Pancreas (tissue), 10 donors: ENCODE measurements around the gene MYO9A. TPM values are rescaled to one million over a fixed set of nuclear protein-coding genes. Genes with fewer than 3 reads are reported as not detected.

Experiments used
- ATAC-seq, 4 donors: fragments of 200-7000 bp; cut with Tn5 transposase; one replicate each; pipeline versions ENCODE4 v1.8.0 to v1.9.1; 2020; ENCODE audit warnings: mild to moderate bottlenecking in 4 of 4, moderate library complexity in 4 of 4
- DNase-seq, 6 donors: peaks; one replicate each; pipeline ENCODE4 v3.0.0-alpha.2; 2020
- FAIRE-seq: peaks from 2 replicates; lab custom pipeline; 2012; peaks lifted over from hg19 to GRCh38; lab: Jason Lieb, UNC
- H3K27ac ChIP-seq, 4 donors: fragments of 200-600 bp; sonication (generic); 1 replicate in 3 of 4; 2 replicates in 1 of 4; pipeline versions ENCODE4 v1.5.0 to v1.8.0; 2020
- H3K27me3 ChIP-seq, 4 donors: fragments of 200-600 bp; one replicate each; pipeline ENCODE4 v1.8.0; 2021
- H3K36me3 ChIP-seq, 3 donors: fragments of 200-600 bp; sonication (generic) in 1 of 3; one replicate each; pipeline versions ENCODE4 v1.5.0 to v1.8.0; 2020 to 2021
- H3K4me1 ChIP-seq, 3 donors: fragments of 200-600 bp; one replicate each; pipeline ENCODE4 v1.8.0; 2021
- H3K4me3 ChIP-seq, 4 donors: fragments of 200-600 bp; sonication (generic) in 2 of 4; one replicate each; pipeline versions ENCODE4 v1.5.0 to v1.8.0; 2020 to 2021
- H3K9me3 ChIP-seq, 4 donors: fragments of 200-600 bp; one replicate each; pipeline ENCODE4 v1.8.0; 2021
- WGBS, 2 donors: extraction: QIAGEN DNeasy Blood & Tissue Kit; methylation state at CpG; one replicate each; pipeline ENCODE4 v1.1.7; 2013; 5-methylcytosine and 5-hydroxymethylcytosine counted together
- intact Hi-C, 3 donors: fragments of 100-400 bp; cut with DNase I; formaldehyde crosslinking; loops; one replicate each; pipeline versions ENCODE4 v1.11.1 to v1.14.2; 2022
- polyA plus RNA-seq, 2 donors: library from polyadenylated mRNA; stranded (reverse); fragments of 200-250 nt; gene quantifications; one replicate each; pipeline ENCODE4 v1.2.3, GENCODE V29; 2013
- total RNA-seq, 6 donors: library from RNA; stranded (reverse); fragmentation: NEBNext Ultra II Directional in 4 of 6; extraction: Animal tissue kit (Norgen Biotek cat#: 25700) in 4 of 6; gene quantifications; one replicate each; pipeline versions ENCODE4 v1.2.1 to v1.2.4, GENCODE V29; 2021 to 2023
- TF ChIP-seq, protein P1 (sequence below), 4 donors: fragments of 200-600 bp; sonication (generic) in 3 of 4; IDR thresholded peaks; one replicate each; pipeline versions ENCODE4 v1.5.0 to v1.8.0; 2021; ENCODE audit warnings: antibody characterized with exemption in 4 of 4
- donor health status: healthy with polysubstance abuse.
- donor health status: DM: no; HTN: no; CAD: no; lungs with moderate emphysema.
- donor health status: DM: no; HTN: no; CAD: no.
- donor health status: control.
- donor health status: control.
- donor health status: Bipolar disorder and iron deficiency.
- donor health status: DM: yes; HTN: yes; CAD: no.
- donor health status: DM: no; HTN: no; CAD: no.
- donor health status: DM: no; HTN: no; CAD: no.
- donor health status: DM: yes; HTN: yes; CAD: no.

The MYO9A gene
- total and polyA plus RNA-seq, 8 donors, result 1.2 to 21.0 (median 7.8) TPM

DNA sequence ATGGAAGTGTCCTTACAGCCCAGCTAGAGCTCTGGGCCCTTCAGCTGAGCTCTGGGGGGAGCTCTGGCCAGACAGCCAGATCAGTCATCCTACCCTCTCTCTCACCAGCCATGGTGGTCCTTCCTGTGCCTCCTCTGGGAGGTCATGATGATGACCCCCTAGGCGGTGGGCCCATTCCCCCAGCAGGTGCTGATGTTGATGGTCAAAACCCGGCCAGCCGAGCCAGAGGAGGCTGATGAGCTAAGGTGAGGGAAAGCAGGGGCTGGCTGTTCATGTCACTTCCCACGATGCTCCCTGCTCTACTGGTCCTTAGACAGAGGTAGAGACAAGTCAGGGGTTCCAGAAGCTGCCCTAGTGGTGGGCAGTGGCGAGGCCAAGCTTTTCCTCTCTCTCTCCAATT lies 44.6 kb upstream of the MYO9A start:
- no peaks in the 10 kb centered on the region for H3K9me3 ChIP-seq
- no peak overlapping the region for H3K4me3 ChIP-seq
- no peaks in the 10 kb centered on the region for H3K27me3 ChIP-seq
- TF ChIP-seq, protein P1, sequence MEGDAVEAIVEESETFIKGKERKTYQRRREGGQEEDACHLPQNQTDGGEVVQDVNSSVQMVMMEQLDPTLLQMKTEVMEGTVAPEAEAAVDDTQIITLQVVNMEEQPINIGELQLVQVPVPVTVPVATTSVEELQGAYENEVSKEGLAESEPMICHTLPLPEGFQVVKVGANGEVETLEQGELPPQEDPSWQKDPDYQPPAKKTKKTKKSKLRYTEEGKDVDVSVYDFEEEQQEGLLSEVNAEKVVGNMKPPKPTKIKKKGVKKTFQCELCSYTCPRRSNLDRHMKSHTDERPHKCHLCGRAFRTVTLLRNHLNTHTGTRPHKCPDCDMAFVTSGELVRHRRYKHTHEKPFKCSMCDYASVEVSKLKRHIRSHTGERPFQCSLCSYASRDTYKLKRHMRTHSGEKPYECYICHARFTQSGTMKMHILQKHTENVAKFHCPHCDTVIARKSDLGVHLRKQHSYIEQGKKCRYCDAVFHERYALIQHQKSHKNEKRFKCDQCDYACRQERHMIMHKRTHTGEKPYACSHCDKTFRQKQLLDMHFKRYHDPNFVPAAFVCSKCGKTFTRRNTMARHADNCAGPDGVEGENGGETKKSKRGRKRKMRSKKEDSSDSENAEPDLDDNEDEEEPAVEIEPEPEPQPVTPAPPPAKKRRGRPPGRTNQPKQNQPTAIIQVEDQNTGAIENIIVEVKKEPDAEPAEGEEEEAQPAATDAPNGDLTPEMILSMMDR (IDR thresholded peaks at IDR 0.05), result no peak
- no peak for FAIRE-seq
- DNase-seq, result no peak
- no peak for ATAC-seq
- intact Hi-C loops, result loop anchor here in 1 of 3 donors (5.0 to 10.0 kb wide), 2 partner anchors 388 to 415 kb away; no protein-coding TSS in a partner anchor
- no peak overlapping the region for H3K27ac ChIP-seq
- 76 to 86% methylated on average over 5 of the region's 5 CpGs for WGBS, 2 donors
- H3K4me1 ChIP-seq, result no peaks in the 10 kb centered on the region
- H3K36me3 ChIP-seq, result no peaks in the 10 kb centered on the region

DNA sequence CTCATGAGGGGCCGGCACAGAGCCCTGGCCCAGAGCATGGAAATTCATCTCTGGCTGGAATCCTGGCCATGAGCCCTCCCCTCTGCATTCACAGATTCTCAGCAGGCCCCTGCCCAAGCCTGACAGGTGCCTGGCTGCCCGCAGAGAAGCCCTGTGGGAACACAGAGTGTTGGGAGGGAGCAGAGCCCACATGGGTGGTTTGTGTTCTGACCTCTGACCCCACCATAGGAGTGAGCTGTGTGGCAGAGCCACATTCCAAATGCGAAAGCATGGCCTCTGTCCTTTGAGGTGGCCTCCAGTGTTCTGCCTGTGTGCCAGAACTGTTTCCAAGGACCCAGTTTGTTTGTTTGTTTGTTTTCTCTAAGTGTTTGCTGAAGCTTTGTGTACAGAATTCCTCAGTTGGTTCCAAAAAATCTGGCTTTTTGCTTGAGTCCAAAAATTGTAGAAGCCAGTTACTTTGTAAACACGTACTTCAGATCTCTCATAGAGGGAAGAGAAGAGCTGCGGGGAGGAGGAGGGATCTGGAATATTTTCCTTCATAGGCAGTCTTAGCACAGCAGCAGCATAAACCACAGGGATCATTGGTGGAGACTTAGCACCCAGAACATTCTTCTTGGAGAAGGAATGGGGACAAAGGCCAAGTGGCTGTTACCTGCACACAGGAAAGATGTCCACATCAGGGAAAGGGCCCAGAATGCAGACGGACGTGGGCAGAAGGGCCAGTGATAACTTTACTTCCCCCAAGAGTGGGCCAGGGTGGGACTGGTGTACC lies 43.6 kb upstream of the MYO9A start:
- no peaks in the 10 kb centered on the region for H3K4me1 ChIP-seq
- TF ChIP-seq, protein P1 (IDR thresholded peaks at IDR 0.05), result no peak
- no peaks in the 10 kb centered on the region for H3K27me3 ChIP-seq
- H3K4me3 ChIP-seq, result no peak overlapping the region
- no peaks in the 10 kb centered on the region for H3K9me3 ChIP-seq
- no peak for FAIRE-seq
- 79 to 83% methylated on average over 7 of the region's 7 CpGs for WGBS, 2 donors
- no peaks in the 10 kb centered on the region for H3K36me3 ChIP-seq
- no peak for DNase-seq
- no peak overlapping the region for H3K27ac ChIP-seq
- no peak for ATAC-seq
- intact Hi-C loops, result loop anchor here in 1 of 3 donors (5.0 to 10.0 kb wide), 2 partner anchors 387 to 414 kb away; no protein-coding TSS in a partner anchor

DNA sequence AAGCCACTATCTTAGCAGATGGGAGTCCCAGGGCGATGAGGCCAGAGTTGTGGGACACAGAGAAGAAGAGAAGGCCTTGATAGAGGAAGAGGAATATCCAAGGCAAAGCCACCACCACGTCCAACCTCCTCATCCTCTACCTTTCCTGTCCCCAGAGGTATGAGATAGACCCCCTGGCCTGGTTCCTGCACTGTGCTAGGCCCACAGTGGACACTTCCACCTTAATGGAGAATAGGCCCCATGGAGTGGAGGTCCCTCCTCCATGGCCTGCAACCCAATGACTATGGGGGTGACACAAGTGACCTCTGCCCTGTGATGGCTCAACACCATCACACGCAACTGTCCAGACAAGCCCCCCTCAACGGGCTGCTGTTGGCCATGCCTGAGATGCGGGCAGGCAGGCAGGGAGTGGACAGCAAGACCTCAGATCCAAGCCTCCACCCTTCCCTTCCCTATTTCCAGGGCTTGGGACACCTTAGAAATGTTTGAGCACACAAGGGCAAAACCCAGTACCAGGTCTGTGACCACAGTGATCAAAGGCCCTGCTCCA lies 42.8 kb upstream of the MYO9A start:
- no peak for ATAC-seq
- intact Hi-C loops, result loop anchor here in 1 of 3 donors (5.0 to 10.0 kb wide), 2 partner anchors 386 to 413 kb away; no protein-coding TSS in a partner anchor
- no peak for FAIRE-seq
- Histone ChIP-seq H3K9me3 (no peaks in the 10 kb centered on the region), H3K36me3 (no peaks in the 10 kb centered on the region), H3K27ac (no peak overlapping the region), H3K27me3 (no peaks in the 10 kb centered on the region), H3K4me3 (no peak overlapping the region), H3K4me1 (no peaks in the 10 kb centered on the region)
- TF ChIP-seq, protein P1 (IDR thresholded peaks at IDR 0.05), result no peak
- WGBS, 2 donors, result 74 to 80% methylated on average over 5 of the region's 5 CpGs
- DNase-seq, result no peak

DNA sequence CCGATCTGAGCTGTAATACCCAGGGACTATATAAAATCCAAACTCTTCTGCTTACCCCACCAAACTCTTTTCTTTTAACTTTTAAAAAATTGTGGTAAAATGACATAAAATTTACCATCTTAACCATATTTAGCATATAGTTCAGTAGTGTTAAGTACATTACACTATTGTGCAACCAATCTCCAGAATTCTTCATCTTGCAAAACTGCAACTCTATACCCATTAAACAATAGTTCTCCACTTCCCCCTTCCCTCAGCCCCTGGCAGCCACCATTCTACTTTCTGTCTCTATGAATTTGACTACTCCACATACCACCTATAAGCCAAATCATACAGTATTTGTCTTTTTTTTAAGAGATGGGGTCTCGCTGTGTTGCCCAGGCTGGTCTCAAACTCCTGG lies 39.0 kb upstream of the MYO9A start:
- Histone ChIP-seq H3K9me3 (no peaks in the 10 kb centered on the region), H3K27me3 (no peaks in the 10 kb centered on the region), H3K36me3 (no peaks in the 10 kb centered on the region), H3K27ac (no peak overlapping the region), H3K4me3 (no peak overlapping the region), H3K4me1 (peaks cover 0 to 19% (median 10%) of the 10 kb centered on the region in 3 donors)
- TF ChIP-seq, protein P1 (IDR thresholded peaks at IDR 0.05), result no peak
- WGBS, 2 donors, result 90 to 95% methylated on average over 2 of the region's 2 CpGs
- no peak for ATAC-seq
- FAIRE-seq, result no peak
- intact Hi-C loops, result loop anchor here in 1 of 3 donors (10.0 kb wide), 1 partner anchor 412 kb away; no protein-coding TSS in a partner anchor
- no peak for DNase-seq
